Stimulated activated CD8-positive, alpha-beta memory T cell treated with anti-CD3 and anti-CD28 coated beads, Interleukin-7, amount 100 ng/mL, for 48 hours (primary cell): ENCODE measurements around the gene RAB4B.
"Not testable (repeated sequence)": the region's sequence is repeated elsewhere in the genome, so short reads cannot be mapped to it uniquely, and the experiment has no call there.

ENCODE experiments used
- DNase-seq, 2 donors: peaks; one replicate each; pipeline ENCODE4 v3.0.0-alpha.2; 2020; ENCODE audit warnings: low read depth in 1 of 2; ENCODE audit errors: extremely low read depth in 1 of 2

The RAB4B gene

GRCh38 chr19:40818480-40819399 lies 40.7 kb downstream of the RAB4B start:
- peak in 1 of 2 donors; percentile 58 for DNase-seq

GRCh38 chr19:40819479-40820234 lies 41.6 kb downstream of the RAB4B start:
- DNase-seq, result not testable (repeated sequence)

- DNase-seq, result no peak
Observed at GRCh38 chr19:40822161-40822560, 44.1 kb downstream of the RAB4B start.

- DNase-seq, result not testable (repeated sequence)
Observed at GRCh38 chr19:40822704-40823553, 44.9 kb downstream of the RAB4B start.

GRCh38 chr19:40824916-40825315 lies 46.9 kb downstream of the RAB4B start:
- not testable (repeated sequence) for DNase-seq

- DNase-seq, result not testable (repeated sequence)
Observed at GRCh38 chr19:40825460-40826095, 47.5 kb downstream of the RAB4B start.

- DNase-seq, result not testable (repeated sequence)
Observed at GRCh38 chr19:40826312-40826698, 48.3 kb downstream of the RAB4B start.

- not testable (repeated sequence) for DNase-seq
Observed at GRCh38 chr19:40826699-40827385, 48.8 kb downstream of the RAB4B start.

- no peak for DNase-seq
Observed at GRCh38 chr19:40827386-40828247, 49.6 kb downstream of the RAB4B start.

- no peak for DNase-seq
Observed at GRCh38 chr19:40829205-40829604, 51.2 kb downstream of the RAB4B start.

GRCh38 chr19:40830741-40831140 lies 52.7 kb downstream of the RAB4B start:
- DNase-seq, result not testable (repeated sequence)

GRCh38 chr19:40831502-40832430 lies 53.7 kb downstream of the RAB4B start:
- no peak for DNase-seq

GRCh38 chr19:40832431-40832790 lies 54.4 kb downstream of the RAB4B start:
- DNase-seq, result not testable (repeated sequence)

GRCh38 chr19:40833728-40834533 lies 55.9 kb downstream of the RAB4B start:
- not testable (repeated sequence) for DNase-seq

GRCh38 chr19:40836754-40837429 lies 58.8 kb downstream of the RAB4B start:
- no peak for DNase-seq

- not testable (repeated sequence) for DNase-seq
Observed at GRCh38 chr19:40838477-40838876, 60.4 kb downstream of the RAB4B start.
